Measurements from ENCODE around the gene FXYD1.

- TF ChIP-seq CTCF (IDR thresholded peaks at IDR 0.05) (no peak), POLR2AphosphoS5 (IDR thresholded peaks at IDR 0.05) (no peak)
Observed at GRCh38 chr19:35116072-35116801, 22.4 kb upstream of the FXYD1 start.

Measured in esophagus muscularis mucosa (tissue), 3 donors.